M059J (cell line): ENCODE results near the gene NUP133. TPM values are rescaled to one million over a fixed set of nuclear protein-coding genes. Genes with fewer than 3 reads are reported as not detected.
A peak's percentile ranks its signal among the peaks of the same experiment; 100 is the strongest.
"Not testable (repeated sequence)": the region's sequence is repeated elsewhere in the genome, so short reads cannot be mapped to it uniquely, and the experiment has no call there.

Experiments used
- DNase-seq: peaks from one replicate; pipeline ENCODE4 v3.0.0-alpha.2; 2012; ENCODE audit warnings: low read depth
- total RNA-seq: library from RNA; depleted of rRNA; stranded (reverse); fragments of >200 nt; shearing (Covaris generic); gene quantifications from 2 replicates; pipeline ENCODE4 v1.2.3, GENCODE V29; 2014

Gene NUP133
- total RNA-seq, 1 experiment from 2014 or later, result 63.3 TPM

DNA sequence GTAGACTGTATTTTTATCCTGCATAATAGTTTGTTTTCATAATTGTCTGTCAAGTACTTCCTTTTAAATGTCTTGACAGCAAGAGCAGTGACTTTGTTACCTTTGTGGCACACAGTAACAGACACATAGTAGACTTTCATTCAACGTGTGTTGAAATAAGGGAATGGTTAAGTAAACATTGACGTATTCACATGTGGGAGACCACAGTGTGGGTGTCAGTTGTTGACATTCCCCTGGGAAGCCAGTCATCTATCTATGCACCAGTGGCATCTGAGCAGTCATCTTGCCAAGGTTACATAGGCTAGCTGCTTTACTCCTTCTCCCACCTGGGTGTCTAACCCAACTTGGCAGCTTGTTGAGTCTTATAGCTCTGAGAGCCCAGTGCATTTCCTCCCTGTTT, 1.4 kb upstream of the NUP133 start:
- DNase-seq, result no peak

DNA sequence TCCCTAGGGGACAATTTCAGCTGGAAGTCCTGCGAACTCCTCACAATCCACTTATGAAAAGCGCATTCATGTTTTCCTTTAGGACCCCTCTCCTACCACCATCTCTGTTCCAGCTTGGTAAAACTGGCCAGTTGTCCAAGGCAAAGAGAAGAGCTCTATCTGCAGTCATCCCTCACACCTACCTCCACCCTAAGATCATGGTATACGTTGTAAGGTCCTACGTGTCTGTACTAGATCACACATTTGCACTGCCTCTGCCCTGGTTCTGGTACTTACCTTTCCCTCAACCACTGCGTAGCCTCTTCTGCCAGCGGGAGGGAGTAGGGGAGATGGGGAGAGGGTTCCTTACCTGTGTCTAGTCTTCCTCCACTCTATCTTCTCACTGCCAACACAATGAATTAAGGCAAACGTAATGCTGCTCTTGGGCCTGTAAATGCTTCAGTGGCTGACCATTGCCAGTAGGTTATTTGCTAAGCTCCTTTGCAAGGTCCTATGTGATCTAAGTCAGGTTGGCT, 739 bp upstream of the NUP133 start:
- DNase-seq, result no peak

DNA sequence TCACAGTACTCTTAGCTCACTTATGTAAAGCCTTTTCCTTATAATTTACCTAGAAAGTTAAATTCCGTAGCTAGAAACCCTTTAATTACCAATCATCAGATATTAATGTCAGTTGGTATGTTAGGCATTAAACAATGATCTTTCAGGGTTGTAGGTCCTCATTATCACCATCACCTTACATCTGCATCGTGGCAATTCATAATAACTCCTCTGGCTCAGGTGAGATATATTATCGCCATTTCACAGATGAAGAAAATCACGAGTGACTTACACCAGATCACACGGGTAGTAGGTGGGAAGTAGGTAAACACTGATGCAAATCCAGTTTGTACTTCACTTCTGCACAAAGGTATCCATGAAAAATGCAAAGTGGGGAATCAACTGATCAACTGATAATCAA, 639 bp downstream of the NUP133 start:
- DNase-seq, result no peak

DNA sequence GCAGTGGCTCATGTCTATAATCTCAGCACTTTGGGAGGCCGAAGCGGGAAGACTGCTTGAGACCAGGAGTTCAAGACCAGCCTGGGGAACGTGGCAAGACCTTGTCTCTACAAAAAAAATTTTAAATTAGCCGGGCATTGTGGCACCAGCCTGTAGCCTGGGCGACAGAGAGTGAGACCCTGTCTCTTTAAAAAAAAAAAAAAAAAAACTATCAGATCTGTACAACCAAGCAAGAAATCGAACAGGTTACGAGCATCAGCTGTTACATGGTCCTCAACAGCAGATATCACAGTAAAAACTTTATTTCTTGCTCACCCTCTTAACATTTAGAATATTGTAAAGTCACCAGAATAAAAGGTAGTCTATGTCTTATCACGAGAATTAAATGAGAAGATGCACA, 1.5 kb downstream of the NUP133 start:
- DNase-seq, result no peak

DNA sequence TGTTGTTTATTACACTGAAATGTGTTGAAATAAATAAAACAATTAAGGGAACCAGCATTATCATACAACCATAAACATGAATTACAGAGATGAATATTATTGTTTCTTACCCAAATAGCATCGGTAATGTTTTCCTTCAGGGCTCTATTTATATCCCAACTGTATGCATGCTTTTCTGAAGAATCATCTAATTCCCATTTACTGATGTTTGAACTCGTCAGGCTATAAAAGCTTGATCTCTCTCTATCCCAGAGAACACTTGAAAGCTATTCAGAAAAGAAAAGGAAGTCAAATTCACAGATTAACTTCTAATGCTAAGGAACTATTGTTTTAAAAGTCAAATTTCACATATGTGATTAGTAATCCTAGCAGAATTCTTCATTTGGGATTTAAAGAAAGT, 12.4 kb downstream of the NUP133 start:
- no peak for DNase-seq

DNA sequence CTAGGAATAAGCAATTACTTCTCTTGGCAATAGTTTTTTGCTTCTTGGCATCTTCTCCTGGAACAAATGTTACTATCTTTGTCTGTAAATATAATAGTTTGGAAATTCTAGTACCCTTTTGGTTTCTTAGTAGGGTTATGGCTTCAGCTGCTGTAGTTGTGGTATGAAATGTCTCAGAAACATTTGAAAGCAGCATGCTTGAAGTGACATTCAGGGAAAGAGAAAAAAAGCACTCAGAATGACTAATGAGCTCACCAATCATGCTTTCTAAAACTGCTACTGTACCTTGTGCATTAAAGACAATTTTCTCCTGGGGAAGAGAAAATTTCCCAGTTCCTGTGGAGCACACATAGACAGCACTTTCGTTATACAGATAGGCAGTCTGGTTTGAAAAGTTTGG, 21.0 kb downstream of the NUP133 start:
- DNase-seq, result no peak

DNA sequence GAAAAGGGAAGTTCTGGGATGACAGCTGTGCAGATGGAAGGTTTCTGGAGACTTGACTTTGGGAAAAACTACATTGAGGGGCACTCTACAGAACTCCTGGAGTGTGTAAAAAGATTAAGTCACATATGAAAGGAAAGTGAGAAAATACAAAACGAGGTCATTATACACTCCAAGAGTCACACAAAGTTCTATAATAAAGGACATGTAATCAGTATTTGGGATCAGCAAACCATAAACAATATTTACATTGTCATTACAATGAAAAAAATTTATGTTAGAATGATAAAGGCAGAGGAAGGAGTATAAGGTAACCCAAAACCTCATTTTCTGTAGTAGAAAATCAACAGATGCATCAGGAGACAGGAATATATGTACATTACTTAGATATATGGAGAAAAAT, 22.8 kb downstream of the NUP133 start:
- DNase-seq, result no peak

DNA sequence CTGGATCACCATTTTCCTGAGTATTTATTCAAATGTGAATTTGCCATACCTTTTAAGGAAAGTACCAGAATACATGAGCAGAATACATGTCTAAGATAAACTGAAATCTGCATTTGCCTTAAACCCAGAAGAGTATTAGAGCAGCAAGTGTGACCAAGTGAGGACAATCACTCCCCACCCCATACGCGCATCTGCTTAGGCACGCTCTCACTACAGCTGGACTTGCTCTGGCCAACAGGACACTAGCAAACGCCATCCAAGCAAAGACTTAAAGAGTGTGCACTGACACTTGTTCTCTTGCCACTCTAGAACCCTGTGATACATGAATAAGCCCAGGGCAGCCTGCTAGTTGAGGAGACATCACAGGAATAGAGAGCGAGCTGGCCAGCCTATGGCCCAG, 25.6 kb downstream of the NUP133 start:
- no peak for DNase-seq

DNA sequence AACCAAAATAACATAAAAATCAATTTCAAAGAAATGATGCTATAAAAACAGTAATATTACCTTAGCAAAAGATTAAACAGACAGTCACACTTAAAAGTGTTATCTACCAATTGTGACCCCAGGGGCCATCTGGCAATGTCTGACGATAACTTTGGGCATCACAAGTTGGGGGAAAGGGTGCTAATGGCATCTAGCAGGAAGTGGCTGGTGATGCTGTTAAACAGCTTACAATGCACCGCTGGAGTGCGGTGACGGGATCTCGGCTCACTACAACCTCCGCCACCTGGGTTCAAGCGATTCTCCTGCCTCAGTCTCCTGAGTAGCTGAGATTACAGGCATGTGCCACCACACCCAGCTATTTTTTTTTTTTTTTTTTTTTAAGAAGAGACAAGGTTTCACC, 27.6 kb downstream of the NUP133 start:
- no peak for DNase-seq

DNA sequence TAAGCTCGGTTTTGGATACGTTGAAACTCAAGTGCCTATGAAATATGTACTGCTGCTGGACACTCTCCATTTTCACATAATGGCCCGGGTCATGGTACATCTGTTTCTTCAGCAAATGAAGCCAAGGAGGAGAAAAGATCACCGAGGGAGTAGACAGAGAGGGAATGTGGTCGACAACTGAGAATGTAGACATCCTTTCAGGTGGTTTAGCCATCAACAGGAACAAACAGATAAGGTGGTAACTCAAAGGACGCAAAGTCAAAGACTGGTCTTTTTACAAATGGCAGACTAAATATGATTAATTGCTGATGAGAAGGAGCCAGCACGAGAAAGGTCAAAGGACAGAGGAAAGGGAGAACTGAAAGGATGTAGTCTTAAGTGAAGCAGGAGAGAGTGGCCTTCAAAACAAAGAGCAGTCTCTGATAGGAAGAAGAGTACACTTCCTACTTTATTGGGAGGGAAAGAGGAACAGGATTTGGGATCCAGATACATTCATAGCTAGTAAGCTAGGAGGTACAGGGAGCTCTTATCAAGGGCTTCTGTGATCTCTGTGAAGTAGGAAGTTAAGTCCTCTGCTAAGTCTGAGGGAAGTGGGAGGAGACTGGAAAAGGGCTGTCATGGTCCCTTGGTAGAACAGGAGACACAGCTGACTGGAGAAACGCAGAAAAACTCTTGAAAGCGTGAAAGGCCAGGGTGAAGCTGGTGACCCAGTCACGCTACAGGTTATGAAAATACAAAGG, 28.3 kb downstream of the NUP133 start:
- DNase-seq, result no peak

DNA sequence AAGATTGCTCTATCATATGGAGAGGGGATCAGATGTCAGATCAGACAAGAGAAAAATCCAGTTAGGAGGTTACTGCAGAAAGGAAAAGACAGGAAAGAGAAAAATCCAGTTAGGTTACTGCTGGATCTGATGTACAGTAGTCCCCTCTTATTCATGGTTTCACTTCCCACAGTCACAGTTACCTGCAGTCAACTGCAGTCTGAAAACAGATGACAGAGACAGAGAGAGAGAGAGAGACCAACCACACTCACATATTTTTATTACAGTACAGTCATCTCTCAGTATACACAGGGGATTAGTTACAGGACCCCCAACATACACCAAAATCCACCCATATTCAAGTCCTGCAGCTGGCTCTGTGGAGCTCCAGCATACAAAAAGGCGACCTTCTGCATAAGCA, 29.3 kb downstream of the NUP133 start:
- no peak for DNase-seq

DNA sequence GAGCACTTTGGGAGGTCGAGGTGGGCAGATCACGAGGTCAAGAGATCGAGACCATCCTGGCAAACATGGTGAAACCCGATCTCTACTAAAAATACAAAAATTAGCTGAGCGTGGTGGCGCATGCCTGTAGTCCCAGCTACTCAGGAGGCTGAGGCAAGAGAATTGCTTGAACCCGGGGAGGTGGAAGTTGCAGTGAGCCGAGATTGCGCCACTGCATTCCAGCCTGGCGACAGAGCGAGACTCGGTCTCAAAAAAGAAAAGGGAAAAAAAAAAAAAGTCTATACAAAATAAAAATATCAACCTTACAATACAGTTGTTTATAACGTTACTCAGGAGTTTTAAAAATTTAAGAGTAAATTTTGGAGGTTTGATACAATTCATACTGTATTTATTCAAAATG, 32.3 kb downstream of the NUP133 start:
- DNase-seq, result not testable (repeated sequence)

DNA sequence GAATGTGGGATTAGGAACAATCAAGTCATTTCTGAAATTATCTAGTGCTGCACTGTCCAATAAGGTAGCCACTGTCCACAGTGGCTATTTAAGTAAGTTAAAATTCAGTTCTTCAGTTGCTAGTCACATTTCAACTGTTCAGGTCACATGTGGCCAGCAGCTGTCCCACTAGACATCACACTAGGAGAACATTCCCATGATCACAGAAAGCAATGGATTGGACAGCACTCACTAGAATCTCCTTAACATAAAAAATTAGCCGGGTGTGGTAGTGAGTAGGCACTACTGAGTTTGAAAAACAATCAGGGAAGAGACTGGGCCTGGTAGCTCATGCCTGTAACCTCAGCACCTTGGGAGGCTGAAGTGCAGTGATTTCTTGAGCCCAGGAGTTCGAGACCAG, 33.6 kb downstream of the NUP133 start:
- no peak for DNase-seq

DNA sequence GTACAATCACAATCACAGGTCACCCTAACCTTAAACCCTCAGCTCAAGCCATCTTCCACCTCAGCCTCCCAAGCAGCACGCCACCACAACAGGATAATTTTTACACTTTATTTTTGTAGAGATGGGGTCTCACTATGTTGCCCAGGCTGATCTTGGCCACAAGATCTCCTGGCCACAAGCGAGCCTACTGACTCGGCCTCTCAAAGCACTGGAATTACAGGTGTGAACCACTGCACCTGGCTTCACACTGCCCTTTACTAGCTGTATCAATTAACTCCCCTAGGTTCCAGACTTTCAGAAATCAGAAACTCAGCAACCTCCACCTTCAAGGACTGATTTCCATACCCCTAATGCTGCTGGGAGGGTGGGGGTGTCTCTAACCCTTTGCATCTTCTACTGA, 37.0 kb downstream of the NUP133 start:
- no peak for DNase-seq

DNA sequence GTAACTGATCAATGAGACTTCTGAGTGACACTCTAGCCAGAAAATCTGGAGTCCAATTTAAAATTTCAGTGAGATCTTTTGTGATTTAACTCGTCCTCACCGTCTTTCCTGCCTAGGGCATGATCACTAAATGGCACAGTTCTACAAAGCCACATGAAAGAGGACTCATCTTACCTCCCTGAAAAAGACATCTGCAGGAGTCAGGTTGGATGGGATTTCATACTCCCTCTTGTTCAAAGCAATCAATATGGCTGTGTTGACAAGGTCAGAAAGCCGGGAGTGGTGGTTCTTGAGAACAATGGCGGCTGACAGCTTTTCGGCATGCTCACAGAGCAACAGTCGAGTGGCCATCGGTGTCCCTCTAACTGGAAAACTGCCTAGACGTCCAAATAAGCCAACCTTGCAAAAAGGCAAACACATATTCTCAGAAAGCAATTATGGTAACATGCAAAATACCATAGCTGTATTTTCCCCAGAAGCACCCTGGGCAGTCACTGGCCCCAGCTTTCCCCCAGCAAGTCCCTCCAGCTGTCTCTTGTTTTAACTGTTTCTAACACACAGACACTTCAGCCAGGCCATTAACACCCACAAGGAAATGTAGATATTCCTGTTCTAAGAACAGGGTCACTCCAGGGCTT, 37.6 kb downstream of the NUP133 start:
- no peak for DNase-seq

DNA sequence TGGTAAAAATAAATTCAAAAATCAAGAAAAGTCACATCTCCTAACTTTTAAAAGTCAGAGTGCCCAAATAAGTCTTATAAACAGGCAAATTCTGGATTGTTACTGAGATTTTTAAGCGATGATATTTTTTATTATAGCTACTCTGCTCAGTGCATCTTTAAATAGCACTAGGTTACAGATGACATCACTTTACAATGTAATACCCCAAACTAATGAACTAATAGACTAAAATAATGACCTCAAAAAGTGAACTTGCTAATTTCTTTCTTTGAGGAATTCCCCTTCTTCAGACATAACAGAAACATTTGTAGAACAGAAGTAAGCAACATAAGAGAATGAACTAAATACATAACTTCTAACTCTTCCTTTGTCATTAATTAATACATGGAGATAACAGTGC, 41.3 kb downstream of the NUP133 start:
- no peak for DNase-seq

DNA sequence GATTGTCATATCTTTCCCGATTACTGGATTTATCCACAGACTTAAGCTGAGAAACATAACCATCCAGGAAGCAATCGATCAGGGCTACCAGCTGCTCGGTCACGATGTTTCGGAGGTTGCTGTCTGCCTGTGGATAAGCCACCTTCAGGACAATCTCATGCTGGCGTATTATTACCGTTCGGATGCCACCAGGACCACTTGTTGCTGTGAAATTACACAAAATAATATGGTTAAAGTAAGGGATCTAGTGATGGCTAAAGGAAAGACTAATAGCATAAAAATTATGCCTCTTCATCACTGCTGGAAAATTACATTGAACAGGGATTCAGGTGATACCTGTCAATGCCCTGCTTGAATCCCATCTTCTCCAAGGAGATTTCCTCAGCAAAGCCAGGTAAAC, 43.5 kb downstream of the NUP133 start:
- DNase-seq, result no peak

DNA sequence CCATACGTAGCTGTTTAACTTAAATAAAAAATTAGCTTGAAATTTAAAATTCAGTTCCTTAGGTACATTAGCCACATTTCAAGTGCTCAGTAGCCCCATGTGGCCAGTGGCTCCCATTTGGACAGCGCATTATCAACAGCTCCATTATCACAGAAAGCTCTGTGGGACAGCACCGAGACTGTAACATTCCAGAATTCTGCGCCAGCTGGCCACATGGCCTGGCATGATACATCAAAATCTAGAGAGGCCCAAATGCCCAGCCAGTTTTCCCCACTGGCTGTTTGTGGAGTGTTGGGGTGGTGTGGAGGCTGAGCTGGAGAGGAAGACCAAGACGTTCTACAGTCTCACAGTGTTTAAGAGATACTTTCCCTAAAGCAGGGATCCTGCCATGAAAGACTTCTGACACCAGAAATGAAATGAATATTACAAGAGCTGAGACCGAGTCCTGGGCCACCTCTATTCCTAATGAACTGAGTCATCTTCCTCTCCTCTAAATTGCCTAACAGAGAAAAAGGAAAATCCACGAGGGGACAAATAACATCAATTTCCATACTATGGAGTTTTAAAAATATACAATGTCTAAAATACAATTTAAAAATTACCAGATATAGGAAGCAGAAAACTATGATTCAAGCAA, 47.0 kb downstream of the NUP133 start:
- no peak for DNase-seq

DNA sequence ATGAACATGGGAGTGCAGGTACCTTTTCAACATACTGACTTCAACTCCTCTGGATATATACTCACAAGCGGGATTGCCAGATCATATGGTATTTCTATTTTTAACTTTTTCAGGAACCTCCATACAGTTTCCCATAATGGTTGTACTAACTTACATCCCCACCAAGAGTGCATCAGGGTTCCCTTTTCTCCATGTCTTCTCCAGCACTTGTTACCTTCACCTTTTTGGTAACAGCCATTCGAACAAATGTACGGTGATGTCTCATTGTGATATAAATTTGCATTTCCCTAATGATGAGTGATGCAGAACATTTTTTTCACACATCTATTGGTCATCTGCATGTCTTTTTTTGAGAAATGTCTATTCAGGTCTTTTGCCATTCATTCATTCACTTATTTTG, 48.3 kb downstream of the NUP133 start:
- no peak for DNase-seq

DNA sequence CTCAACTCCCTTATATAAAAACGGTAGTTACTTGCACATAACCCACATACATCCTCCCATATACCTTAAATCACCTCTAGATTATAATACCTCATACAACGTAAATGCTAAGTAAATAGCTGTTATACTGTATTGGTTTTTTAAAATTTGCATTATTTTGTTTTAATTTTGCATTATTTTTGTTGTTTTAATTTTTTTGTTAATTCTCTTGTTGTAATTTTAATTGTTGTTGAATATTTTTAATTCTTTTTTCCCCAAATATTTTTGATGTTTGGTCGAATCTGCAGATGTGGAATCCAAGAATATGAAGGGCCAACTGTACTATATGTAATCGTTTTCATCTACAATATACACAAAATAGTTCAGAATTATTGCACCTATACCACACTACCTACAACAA, 50.7 kb downstream of the NUP133 start:
- DNase-seq, result no peak

DNA sequence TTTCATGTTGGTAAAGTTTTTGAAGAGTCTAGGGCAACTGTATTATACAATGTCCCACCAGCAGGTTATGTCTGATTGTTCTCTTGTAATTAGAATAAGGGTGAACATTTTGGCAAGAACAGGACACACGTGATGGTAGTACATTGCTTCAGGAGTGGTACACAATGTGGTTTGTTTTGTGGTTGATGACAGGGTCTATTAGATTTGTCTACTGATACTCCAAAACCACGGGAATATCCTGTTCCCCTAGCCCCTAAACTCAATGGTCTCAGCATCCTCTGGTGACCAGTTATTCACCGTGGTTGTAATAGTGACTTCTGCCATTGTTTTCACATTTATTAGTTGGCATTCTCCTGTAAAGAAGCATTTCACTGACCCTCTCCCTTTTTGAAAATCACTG, 52.1 kb downstream of the NUP133 start:
- peak; percentile 54 for DNase-seq

DNA sequence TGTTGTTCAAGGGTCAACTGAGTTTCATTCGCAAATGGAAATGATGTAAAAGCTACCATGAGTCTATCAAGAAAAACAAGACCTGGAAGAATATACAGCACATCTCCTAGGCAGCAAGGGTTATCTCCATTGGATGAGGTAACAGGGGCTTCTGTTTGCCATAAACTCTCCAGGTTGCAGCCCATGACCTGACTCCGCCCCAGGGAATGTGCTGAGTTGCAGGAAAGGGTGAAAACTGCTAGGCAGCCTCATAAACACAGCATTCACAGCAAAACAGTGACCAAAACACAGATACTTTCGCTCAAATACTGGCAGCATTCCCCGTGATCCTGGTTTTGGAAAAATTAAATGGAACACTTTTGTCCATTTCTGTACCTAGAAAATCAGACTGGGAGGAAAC, 54.1 kb downstream of the NUP133 start:
- DNase-seq, result no peak
